Endodermal cell (in vitro differentiated cells): Measurements from ENCODE around the gene PTPRK. TPM values are rescaled to one million over a fixed set of nuclear protein-coding genes. Genes with fewer than 3 reads are reported as not detected.

Source experiments
- DNase-seq: peaks from one replicate; pipeline ENCODE4 v3.0.0-alpha.2; 2017
- H3K27ac ChIP-seq: 2 replicates; pipeline ENCODE4 v1.5.1; 2013; ENCODE audit warnings: mild to moderate bottlenecking, low read depth, low read length, moderate library complexity
- H3K27me3 ChIP-seq: 2 replicates; pipeline ENCODE4 v1.6.1; 2013; ENCODE audit warnings: mild to moderate bottlenecking, low read length, moderate library complexity; ENCODE audit not compliant: insufficient read depth, control insufficient read depth, poor library complexity, severe bottlenecking
- H3K36me3 ChIP-seq: 2 replicates; pipeline ENCODE4 v1.7.0; 2013; ENCODE audit warnings: mild to moderate bottlenecking, low read length, moderate library complexity; ENCODE audit not compliant: control insufficient read depth, insufficient read depth
- H3K4me1 ChIP-seq: one replicate; pipeline ENCODE4 v1.7.0; 2013; ENCODE audit warnings: low read length; ENCODE audit not compliant: control insufficient read depth, insufficient read depth
- H3K4me3 ChIP-seq: 2 replicates; pipeline ENCODE4 v1.5.1; 2013; ENCODE audit warnings: mild to moderate bottlenecking, low read length, moderate library complexity
- H3K9ac ChIP-seq: 2 replicates; pipeline ENCODE4 v1.6.1; 2013; ENCODE audit warnings: mild to moderate bottlenecking, low read length, moderate library complexity; ENCODE audit not compliant: poor library complexity, severe bottlenecking; ENCODE audit errors: extremely low read depth
- H3K9me3 ChIP-seq: 2 replicates; pipeline ENCODE4 v1.6.1; 2013; ENCODE audit warnings: mild to moderate bottlenecking, low read length, moderate library complexity; ENCODE audit not compliant: control insufficient read depth
- H3K27ac Mint-ChIP-seq: 2 replicates; pipeline ENCODE4 v1.8.0; 2020; ENCODE audit warnings: mixed read lengths
- H3K27me3 Mint-ChIP-seq: 2 replicates; pipeline ENCODE4 v1.8.0; 2021; ENCODE audit warnings: mild to moderate bottlenecking, mixed read lengths; ENCODE audit not compliant: insufficient read depth
- H3K36me3 Mint-ChIP-seq: 2 replicates; pipeline ENCODE4 v1.8.0; 2020; ENCODE audit warnings: low read depth, mixed read lengths
- H3K4me1 Mint-ChIP-seq: 2 replicates; pipeline ENCODE4 v1.8.0; 2020; ENCODE audit warnings: mixed read lengths
- H3K4me3 Mint-ChIP-seq: 2 replicates; pipeline ENCODE4 v1.8.0; 2020; ENCODE audit warnings: mild to moderate bottlenecking, moderate library complexity, mixed read lengths
- H3K9me3 Mint-ChIP-seq: 2 replicates; pipeline ENCODE4 v1.8.0; 2020; ENCODE audit warnings: mild to moderate bottlenecking, mixed read lengths
- WGBS, 2 experiments: methylation state at CpG; one replicate each; pipeline versions ENCODE4 v1.1.5 to v1.1.7; 2013; ENCODE audit warnings: missing lambda C conversion rate in 2 of 2, mixed read lengths in 1 of 2; ENCODE audit not compliant: insufficient coverage in 1 of 2, insufficient read length in 1 of 2; 5-methylcytosine and 5-hydroxymethylcytosine counted together
- total RNA-seq, 2 donors: library from RNA; stranded (reverse); fragmentation: NEBNext Ultra II Directional in 1 of 2; extraction: Animal tissue kit (Norgen Biotek cat#: 25700) in 1 of 2; gene quantifications; 2 replicates in 1 of 2; 3 replicates in 1 of 2; pipeline ENCODE4 v1.2.1, GENCODE V29; 2021
- TF ChIP-seq, protein P1 (sequence below): fragments of 200-600 bp; sonication (generic); conservative IDR thresholded peaks from 2 replicates; pipeline ENCODE4 v1.5.0; 2021; ENCODE audit warnings: antibody characterized with exemption, mild to moderate bottlenecking

The PTPRK gene
- total RNA-seq, 2 donors from 2014 or later = 46.4 to 57.6 TPM

DNA sequence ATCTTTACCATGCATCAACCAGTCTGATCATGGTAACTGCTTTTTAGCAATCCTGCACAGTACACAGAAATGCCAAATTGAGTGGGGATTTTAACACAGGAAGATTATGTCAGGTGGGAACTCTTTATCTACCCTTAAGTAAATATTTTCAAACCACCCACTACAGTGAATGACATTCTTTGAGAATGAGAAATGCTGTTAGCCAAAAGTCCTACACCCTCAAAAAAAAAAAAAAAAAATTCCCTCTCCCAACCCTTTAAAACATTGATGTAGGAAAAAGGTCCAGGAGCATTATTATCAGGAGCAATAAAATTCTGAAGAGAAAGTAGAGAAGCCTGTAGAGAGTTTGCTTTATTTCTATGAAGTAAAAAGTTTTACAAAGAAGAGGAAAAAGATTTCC, 312.3 kb downstream of the PTPRK start:
- peaks cover 6% of the 10 kb centered on the region for H3K4me1 ChIP-seq
- H3K9ac ChIP-seq = peak overlapping the region; percentile 42
- peaks cover 1% of the 10 kb centered on the region for H3K9me3 Mint-ChIP-seq
- no peaks in the 10 kb centered on the region for H3K36me3 ChIP-seq
- peaks cover under 1% of the 10 kb centered on the region for H3K36me3 Mint-ChIP-seq
- peaks cover 43% of the 10 kb centered on the region for H3K4me1 Mint-ChIP-seq
- no peaks in the 10 kb centered on the region for H3K27me3 ChIP-seq
- peak overlapping the region; percentile 92 for H3K27ac Mint-ChIP-seq
- no peak for DNase-seq
- no peak overlapping the region for H3K4me3 Mint-ChIP-seq
- no peaks in the 10 kb centered on the region for H3K27me3 Mint-ChIP-seq
- H3K4me3 ChIP-seq = peak overlapping the region; percentile 10
- TF ChIP-seq, protein P1, sequence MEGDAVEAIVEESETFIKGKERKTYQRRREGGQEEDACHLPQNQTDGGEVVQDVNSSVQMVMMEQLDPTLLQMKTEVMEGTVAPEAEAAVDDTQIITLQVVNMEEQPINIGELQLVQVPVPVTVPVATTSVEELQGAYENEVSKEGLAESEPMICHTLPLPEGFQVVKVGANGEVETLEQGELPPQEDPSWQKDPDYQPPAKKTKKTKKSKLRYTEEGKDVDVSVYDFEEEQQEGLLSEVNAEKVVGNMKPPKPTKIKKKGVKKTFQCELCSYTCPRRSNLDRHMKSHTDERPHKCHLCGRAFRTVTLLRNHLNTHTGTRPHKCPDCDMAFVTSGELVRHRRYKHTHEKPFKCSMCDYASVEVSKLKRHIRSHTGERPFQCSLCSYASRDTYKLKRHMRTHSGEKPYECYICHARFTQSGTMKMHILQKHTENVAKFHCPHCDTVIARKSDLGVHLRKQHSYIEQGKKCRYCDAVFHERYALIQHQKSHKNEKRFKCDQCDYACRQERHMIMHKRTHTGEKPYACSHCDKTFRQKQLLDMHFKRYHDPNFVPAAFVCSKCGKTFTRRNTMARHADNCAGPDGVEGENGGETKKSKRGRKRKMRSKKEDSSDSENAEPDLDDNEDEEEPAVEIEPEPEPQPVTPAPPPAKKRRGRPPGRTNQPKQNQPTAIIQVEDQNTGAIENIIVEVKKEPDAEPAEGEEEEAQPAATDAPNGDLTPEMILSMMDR = no peak
- H3K9me3 ChIP-seq = no peaks in the 10 kb centered on the region
- no peak overlapping the region for H3K27ac ChIP-seq

DNA sequence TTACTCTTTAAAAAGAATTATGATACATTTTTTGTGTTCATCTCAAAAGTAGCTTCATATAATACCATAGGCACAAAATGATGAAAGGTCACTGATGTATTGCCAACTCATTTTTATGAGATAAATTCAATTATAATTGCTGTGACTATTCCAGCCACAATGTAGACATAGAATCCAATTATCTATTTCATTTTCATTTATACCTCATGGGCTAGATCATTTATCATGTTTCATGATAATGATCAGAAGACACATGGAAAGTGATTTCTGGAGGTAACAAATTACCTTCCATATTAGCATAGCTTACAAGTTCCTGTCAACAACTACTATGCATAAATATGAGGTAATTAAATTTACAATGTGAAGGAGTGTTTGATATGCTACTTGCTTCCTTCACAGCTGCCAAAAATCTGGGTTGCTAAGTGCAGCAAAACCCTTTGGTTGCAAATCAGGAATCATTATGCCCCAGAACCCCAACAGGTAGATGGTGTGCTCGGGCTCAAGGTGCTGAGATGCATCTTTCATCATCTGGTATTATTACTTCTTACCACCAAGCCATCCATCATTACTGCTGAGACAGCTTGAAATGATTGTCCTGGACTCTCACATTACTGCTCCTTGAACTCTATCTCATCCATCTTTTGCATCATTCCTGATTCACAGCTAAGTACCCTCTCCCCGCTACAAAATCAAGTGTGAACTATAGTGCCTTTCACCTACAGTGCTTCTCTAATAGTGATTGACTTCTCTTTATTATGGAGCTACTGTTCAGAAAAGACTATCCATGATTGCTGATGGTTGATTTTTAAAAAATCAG, 313.6 kb downstream of the PTPRK start:
- H3K27ac ChIP-seq = no peak overlapping the region
- peaks cover 53% of the 10 kb centered on the region for H3K4me1 Mint-ChIP-seq
- peaks cover 5% of the 10 kb centered on the region for H3K36me3 Mint-ChIP-seq
- no peak overlapping the region for H3K4me3 Mint-ChIP-seq
- peaks cover 11% of the 10 kb centered on the region for H3K4me1 ChIP-seq
- no peak overlapping the region for H3K4me3 ChIP-seq
- no peaks in the 10 kb centered on the region for H3K36me3 ChIP-seq
- H3K9ac ChIP-seq = no peak overlapping the region
- no peak overlapping the region for H3K27ac Mint-ChIP-seq
- H3K9me3 Mint-ChIP-seq = peaks cover 4% of the 10 kb centered on the region
- H3K27me3 Mint-ChIP-seq = no peaks in the 10 kb centered on the region
- TF ChIP-seq, protein P1 = no peak
- no peaks in the 10 kb centered on the region for H3K9me3 ChIP-seq
- WGBS, 2 experiments = 96% methylated on average over 2 of the region's 2 CpGs; no CpG with 5 or more reads in 1 of the 2 experiments
- no peak for DNase-seq
- H3K27me3 ChIP-seq = no peaks in the 10 kb centered on the region

GRCh38 chr6:128204616-128205015, 315.8 kb downstream of the PTPRK start:
- Histone ChIP-seq H3K27ac (no peak overlapping the region), H3K9me3 (no peaks in the 10 kb centered on the region), H3K4me1 (peaks cover 11% of the 10 kb centered on the region), H3K9ac (no peak overlapping the region), H3K4me3 (no peak overlapping the region), H3K27me3 (no peaks in the 10 kb centered on the region), H3K36me3 (no peaks in the 10 kb centered on the region)
- no peak overlapping the region for H3K4me3 Mint-ChIP-seq
- WGBS, 2 experiments = 80 to 95% methylated on average over 1 to 3 of the region's 3 CpGs
- H3K9me3 Mint-ChIP-seq = peaks cover 4% of the 10 kb centered on the region
- peaks cover 5% of the 10 kb centered on the region for H3K36me3 Mint-ChIP-seq
- H3K4me1 Mint-ChIP-seq = peaks cover 49% of the 10 kb centered on the region
- no peak overlapping the region for H3K27ac Mint-ChIP-seq
- TF ChIP-seq, protein P1 = no peak
- DNase-seq = no peak
- H3K27me3 Mint-ChIP-seq = no peaks in the 10 kb centered on the region
